ENCODE data around the gene IFI27L2. TPM values are rescaled to one million over a fixed set of nuclear protein-coding genes. Genes with fewer than 3 reads are reported as not detected.

Gene IFI27L2
- total and polyA plus RNA-seq, 2 of the 8 experiments (the other 6 are each of a cell fraction or from before 2014, with no cell fraction given): 14.0 to 69.6 TPM

- Histone ChIP-seq H3K9ac (replicated peaks in 1 of 4; ENCODE audit: extremely low read depth in 1 of 4, low read depth in 3 of 4, low read length in 3 of 4) (no peak overlapping the region), H3K4me3 (ENCODE audit: extremely low read depth in 1 of 4, insufficient read depth in 2 of 4, low read depth in 3 of 4, low read length in 4 of 4) (no peak overlapping the region), H3K9me3 (ENCODE audit: insufficient read depth in 2 of 2, low read depth in 1 of 2, low read length in 1 of 2) (no peaks in the 10 kb centered on the region), H3K27ac (ENCODE audit: low read depth, low read length) (no peak overlapping the region), H2BK20ac (ENCODE audit: low read length) (no peak overlapping the region), H2BK12ac (ENCODE audit: low read depth, low read length) (no peak overlapping the region), H3K36me3 (ENCODE audit: control insufficient read depth in 2 of 4, insufficient read depth in 4 of 4, low read length in 3 of 4) (no peaks in the 10 kb centered on the region), H4K8ac (ENCODE audit: extremely low read depth, insufficient read depth, low read length) (no peak overlapping the region), H3K23ac (ENCODE audit: insufficient read length) (no peak overlapping the region), H3K56ac (replicated peaks; ENCODE audit: insufficient read length, low read depth, low read length) (no peak overlapping the region), H3K4ac (replicated peaks; ENCODE audit: insufficient read length, low read depth, low read length) (no peak overlapping the region), H3K27me3 (replicated peaks in 1 of 4; ENCODE audit: control insufficient read depth in 3 of 4, extremely low read depth in 1 of 4, insufficient read depth in 3 of 4, low read length in 3 of 4) (no peaks in the 10 kb centered on the region), H3K18ac (ENCODE audit: extremely low read depth, low read length) (no peak overlapping the region), H4K91ac (replicated peaks; ENCODE audit: insufficient read length, low read length) (no peak overlapping the region), H2AFZ (ENCODE audit: low read length) (no peak overlapping the region), H2AK5ac (ENCODE audit: low read depth, low read length) (no peak overlapping the region), H4K5ac (ENCODE audit: insufficient read length, low read depth, low read length) (no peak overlapping the region), H2BK15ac (ENCODE audit: low read length) (no peak overlapping the region), H3K14ac (ENCODE audit: insufficient read length) (no peak overlapping the region), H4K20me1 (replicated peaks in 1 of 2; ENCODE audit: control insufficient read depth in 1 of 2, insufficient read depth in 2 of 2, low read length in 2 of 2) (no peaks in the 10 kb centered on the region), H3K79me1 (ENCODE audit: low read depth, low read length) (no peaks in the 10 kb centered on the region), H2BK5ac (ENCODE audit: low read depth, low read length) (no peak overlapping the region), H3K4me2 (ENCODE audit: insufficient read depth in 1 of 2, low read depth in 2 of 2, low read length in 2 of 2) (no peak overlapping the region), H3K4me1 (replicated peaks in 1 of 4; ENCODE audit: control insufficient read depth in 3 of 4, insufficient read depth in 4 of 4, low read length in 3 of 4) (peaks cover 7 to 17% (median 15%) of the 10 kb centered on the region in 4 experiments; a peak in 6 of 7 replicates), H3K23me2 (ENCODE audit: low read depth, low read length) (no peaks in the 10 kb centered on the region), H2BK120ac (replicated peaks; ENCODE audit: low read depth, low read length) (no peak overlapping the region), H3K79me2 (ENCODE audit: control insufficient read depth in 1 of 2, insufficient read depth in 2 of 2, low read length in 2 of 2) (no peaks in the 10 kb centered on the region)
- POLR2A ChIA-PET (ENCODE audit: partially characterized antibody): interaction anchor here (0.9 kb wide), 2 partner anchors 14 to 51 kb away, joined by 3 read pairs; partner anchors contain the start of gene IFI27L2
- no peak for DNase-seq (ENCODE audit: low read depth in 1 of 2, low spot score in 2 of 2)
- TF ChIP-seq EZH2 (IDR thresholded peaks at IDR 0.05; ENCODE audit: low read depth, low read length, severe bottlenecking) (no peak), POLR2AphosphoS5 (IDR thresholded peaks at IDR 0.05; ENCODE audit: low read depth, low read length) (no peak)
- FAIRE-seq: no peak
- WGBS, 2 experiments (ENCODE audit: extremely low coverage in 1 of 2, insufficient coverage in 1 of 2, insufficient read length in 1 of 2, insufficient replicate concordance in 2 of 2, low coverage in 1 of 2, low lambda C conversion rate in 2 of 2, missing lambda C conversion rate in 1 of 2): 84% methylated on average over 1 of the region's 1 CpG; no CpG with 5 or more reads in 1 of the 2 experiments
- CTCF ChIA-PET (ENCODE audit: partially characterized antibody): interaction anchor here (0.5 to 9.2 kb wide), 37 partner anchors 10 to 937 kb away, joined by 3 to 148 read pairs (median 5); partner anchors contain the start of gene IFI27L2
These were observed 13.4 kb upstream of the IFI27L2 start for GRCh38 chr14:94142836-94143235.
